ENCODE measurements around the gene PGLYRP4.

PGLYRP4 gene

GRCh38 chr1:153365696-153366095, 17.1 kb upstream of the PGLYRP4 start:
- H3K27me3 ChIP-seq (ENCODE audit: insufficient read depth, low read length, poor library complexity, severe bottlenecking), result peaks cover 7% of the 10 kb centered on the region
- no peaks in the 10 kb centered on the region for H4K20me1 ChIP-seq (ENCODE audit: insufficient read depth, low read length, poor library complexity, severe bottlenecking)
- H3K9ac ChIP-seq (ENCODE audit: low read depth, low read length, poor library complexity, severe bottlenecking), result no peak overlapping the region
- no peaks in the 10 kb centered on the region for H3K79me2 ChIP-seq (ENCODE audit: insufficient read depth, low read length)
- TF ChIP-seq, protein P1, sequence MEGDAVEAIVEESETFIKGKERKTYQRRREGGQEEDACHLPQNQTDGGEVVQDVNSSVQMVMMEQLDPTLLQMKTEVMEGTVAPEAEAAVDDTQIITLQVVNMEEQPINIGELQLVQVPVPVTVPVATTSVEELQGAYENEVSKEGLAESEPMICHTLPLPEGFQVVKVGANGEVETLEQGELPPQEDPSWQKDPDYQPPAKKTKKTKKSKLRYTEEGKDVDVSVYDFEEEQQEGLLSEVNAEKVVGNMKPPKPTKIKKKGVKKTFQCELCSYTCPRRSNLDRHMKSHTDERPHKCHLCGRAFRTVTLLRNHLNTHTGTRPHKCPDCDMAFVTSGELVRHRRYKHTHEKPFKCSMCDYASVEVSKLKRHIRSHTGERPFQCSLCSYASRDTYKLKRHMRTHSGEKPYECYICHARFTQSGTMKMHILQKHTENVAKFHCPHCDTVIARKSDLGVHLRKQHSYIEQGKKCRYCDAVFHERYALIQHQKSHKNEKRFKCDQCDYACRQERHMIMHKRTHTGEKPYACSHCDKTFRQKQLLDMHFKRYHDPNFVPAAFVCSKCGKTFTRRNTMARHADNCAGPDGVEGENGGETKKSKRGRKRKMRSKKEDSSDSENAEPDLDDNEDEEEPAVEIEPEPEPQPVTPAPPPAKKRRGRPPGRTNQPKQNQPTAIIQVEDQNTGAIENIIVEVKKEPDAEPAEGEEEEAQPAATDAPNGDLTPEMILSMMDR (conservative IDR thresholded peaks at IDR 0.05; ENCODE audit: low read length), result no peak
- TF ChIP-seq EZH2phosphoT487 (IDR thresholded peaks at IDR 0.05; ENCODE audit: borderline replicate concordance), result no peak
- H3K9me3 ChIP-seq (ENCODE audit: insufficient read depth, low read depth, low read length), result no peaks in the 10 kb centered on the region
- no peaks in the 10 kb centered on the region for H3K9me2 ChIP-seq (replicated peaks; ENCODE audit: low read depth, low read length)
- H3K4me3 ChIP-seq (ENCODE audit: low read length, poor library complexity, severe bottlenecking), result no peak overlapping the region
- H3K4me2 ChIP-seq (ENCODE audit: low read depth, low read length, poor library complexity, severe bottlenecking), result no peak overlapping the region
- H3K36me3 ChIP-seq (ENCODE audit: insufficient read depth, low read length), result no peaks in the 10 kb centered on the region
- no peak overlapping the region for H2AFZ ChIP-seq (ENCODE audit: low read length)
- H3F3A ChIP-seq (ENCODE audit: low read depth), result no peaks in the 10 kb centered on the region
- no peaks in the 10 kb centered on the region for H3K4me1 ChIP-seq (ENCODE audit: insufficient read depth, low read length, poor library complexity, severe bottlenecking)

DNA sequence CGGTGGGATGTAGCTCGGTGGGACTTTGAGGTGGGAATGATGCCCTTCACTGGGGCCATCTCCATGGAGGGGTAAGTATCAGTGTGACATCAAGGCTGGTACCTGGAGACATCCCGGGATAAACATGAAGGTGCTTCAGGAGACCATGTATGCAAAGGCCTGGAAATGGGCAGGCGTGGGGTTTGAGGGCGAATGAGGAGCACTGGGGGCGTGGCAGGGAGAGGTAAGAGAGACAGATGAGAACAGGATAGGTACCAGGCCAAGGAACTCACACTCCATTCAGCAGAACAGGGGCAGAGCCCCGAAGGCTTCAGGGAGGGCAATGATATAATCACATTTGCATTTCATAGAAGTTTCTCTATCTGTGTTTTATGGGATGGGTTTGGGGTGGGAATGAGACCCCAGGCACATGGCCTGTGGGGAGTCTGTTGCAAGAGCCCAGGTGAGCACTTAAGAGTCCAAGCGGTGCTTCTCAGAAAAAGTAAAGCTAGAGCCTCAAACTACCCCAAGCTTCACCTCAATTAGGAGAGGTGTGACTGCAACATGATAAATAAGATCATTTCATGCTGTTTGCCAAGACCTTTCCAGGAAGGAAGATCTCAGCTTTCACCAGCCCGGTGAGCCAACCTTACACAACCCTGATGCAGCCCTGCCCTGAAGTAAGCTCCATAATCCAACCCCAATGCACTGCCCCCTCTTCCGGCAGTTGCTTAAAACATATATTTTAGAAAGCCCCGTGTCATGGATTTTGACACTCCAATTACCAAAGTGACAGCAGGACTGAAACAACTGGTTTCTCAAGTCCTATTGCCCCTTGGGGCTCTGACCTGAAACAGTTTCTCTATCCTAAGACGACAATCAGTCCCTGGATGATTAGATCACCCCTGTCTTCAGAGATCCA, 16.4 kb upstream of the PGLYRP4 start:
- no peak overlapping the region for H3K4me3 ChIP-seq (ENCODE audit: low read length, poor library complexity, severe bottlenecking)
- no peaks in the 10 kb centered on the region for H4K20me1 ChIP-seq (ENCODE audit: insufficient read depth, low read length, poor library complexity, severe bottlenecking)
- H3K4me2 ChIP-seq (ENCODE audit: low read depth, low read length, poor library complexity, severe bottlenecking), result no peak overlapping the region
- H3K9ac ChIP-seq (ENCODE audit: low read depth, low read length, poor library complexity, severe bottlenecking), result no peak overlapping the region
- H3K4me1 ChIP-seq (ENCODE audit: insufficient read depth, low read length, poor library complexity, severe bottlenecking), result no peaks in the 10 kb centered on the region
- no peaks in the 10 kb centered on the region for H3K9me3 ChIP-seq (ENCODE audit: insufficient read depth, low read depth, low read length)
- TF ChIP-seq EZH2phosphoT487 (IDR thresholded peaks at IDR 0.05; ENCODE audit: borderline replicate concordance), result no peak
- TF ChIP-seq, protein P1 (conservative IDR thresholded peaks at IDR 0.05; ENCODE audit: low read length), result no peak
- H3K27me3 ChIP-seq (ENCODE audit: insufficient read depth, low read length, poor library complexity, severe bottlenecking), result peaks cover 7% of the 10 kb centered on the region
- no peak overlapping the region for H2AFZ ChIP-seq (ENCODE audit: low read length)
- H3K79me2 ChIP-seq (ENCODE audit: insufficient read depth, low read length), result no peaks in the 10 kb centered on the region
- H3K36me3 ChIP-seq (ENCODE audit: insufficient read depth, low read length), result no peaks in the 10 kb centered on the region
- H3K9me2 ChIP-seq (replicated peaks; ENCODE audit: low read depth, low read length), result no peaks in the 10 kb centered on the region
- H3F3A ChIP-seq (ENCODE audit: low read depth), result no peaks in the 10 kb centered on the region

DNA sequence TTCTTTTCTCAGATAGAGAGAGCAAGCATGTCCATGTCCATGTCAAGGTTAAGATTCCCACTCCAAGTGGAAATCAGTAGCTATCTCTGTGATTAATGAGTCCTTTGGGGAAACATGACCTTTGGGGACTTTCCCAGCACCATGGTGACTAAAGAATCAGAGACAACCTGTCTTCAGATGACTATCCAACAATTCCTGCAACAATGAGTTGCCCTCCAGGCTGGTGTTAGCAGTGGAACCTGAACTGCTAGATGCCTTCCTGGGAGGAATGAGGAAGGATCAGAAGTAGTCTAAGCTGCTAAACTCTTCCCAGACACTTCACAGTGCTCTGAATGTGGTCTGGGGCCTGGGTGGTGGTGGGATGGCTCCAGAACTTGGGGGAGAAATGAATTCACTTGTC, 15.5 kb upstream of the PGLYRP4 start:
- no peaks in the 10 kb centered on the region for H3K79me2 ChIP-seq (ENCODE audit: insufficient read depth, low read length)
- TF ChIP-seq, protein P1 (conservative IDR thresholded peaks at IDR 0.05; ENCODE audit: low read length), result no peak
- TF ChIP-seq EZH2phosphoT487 (IDR thresholded peaks at IDR 0.05; ENCODE audit: borderline replicate concordance), result no peak
- H3K4me2 ChIP-seq (ENCODE audit: low read depth, low read length, poor library complexity, severe bottlenecking), result no peak overlapping the region
- H3K9me3 ChIP-seq (ENCODE audit: insufficient read depth, low read depth, low read length), result no peaks in the 10 kb centered on the region
- H3K27me3 ChIP-seq (ENCODE audit: insufficient read depth, low read length, poor library complexity, severe bottlenecking), result peaks cover 7% of the 10 kb centered on the region
- H4K20me1 ChIP-seq (ENCODE audit: insufficient read depth, low read length, poor library complexity, severe bottlenecking), result no peaks in the 10 kb centered on the region
- no peaks in the 10 kb centered on the region for H3K4me1 ChIP-seq (ENCODE audit: insufficient read depth, low read length, poor library complexity, severe bottlenecking)
- H3K4me3 ChIP-seq (ENCODE audit: low read length, poor library complexity, severe bottlenecking), result no peak overlapping the region
- H3K36me3 ChIP-seq (ENCODE audit: insufficient read depth, low read length), result no peaks in the 10 kb centered on the region
- H3K9me2 ChIP-seq (replicated peaks; ENCODE audit: low read depth, low read length), result no peaks in the 10 kb centered on the region
- H2AFZ ChIP-seq (ENCODE audit: low read length), result no peak overlapping the region
- no peak overlapping the region for H3K9ac ChIP-seq (ENCODE audit: low read depth, low read length, poor library complexity, severe bottlenecking)
- no peaks in the 10 kb centered on the region for H3F3A ChIP-seq (ENCODE audit: low read depth)
